Osteocyte (in vitro differentiated cells): Measurements from ENCODE around the gene COMMD3. TPM values are rescaled to one million over a fixed set of nuclear protein-coding genes. Genes with fewer than 3 reads are reported as not detected.

ENCODE experiments used
- DNase-seq: peaks from one replicate; pipeline ENCODE4 v3.0.0; 2021; ENCODE audit warnings: mixed read lengths; ENCODE audit not compliant: unreplicated experiment; ENCODE audit errors: extremely low spot score
- H3K27ac Mint-ChIP-seq: one replicate; pipeline ENCODE4 v1.8.0; 2021; ENCODE audit warnings: mild to moderate bottlenecking, mixed read lengths; ENCODE audit not compliant: unreplicated experiment
- H3K27me3 Mint-ChIP-seq: one replicate; pipeline ENCODE4 v1.8.0; 2021; ENCODE audit warnings: mixed read lengths; ENCODE audit not compliant: unreplicated experiment
- H3K36me3 Mint-ChIP-seq: one replicate; pipeline ENCODE4 v1.8.0; 2021; ENCODE audit warnings: mixed read lengths; ENCODE audit not compliant: unreplicated experiment
- H3K4me1 Mint-ChIP-seq: one replicate; pipeline ENCODE4 v1.8.0; 2021; ENCODE audit warnings: mixed read lengths; ENCODE audit not compliant: unreplicated experiment
- H3K4me3 Mint-ChIP-seq: one replicate; pipeline ENCODE4 v1.8.0; 2021; ENCODE audit warnings: mild to moderate bottlenecking, moderate library complexity, mixed read lengths; ENCODE audit not compliant: unreplicated experiment
- H3K9me3 Mint-ChIP-seq: one replicate; pipeline ENCODE4 v1.8.0; 2021; ENCODE audit warnings: mixed read lengths; ENCODE audit not compliant: unreplicated experiment
- total RNA-seq: library from RNA; stranded (reverse); gene quantifications from 2 replicates; pipeline ENCODE4 v1.2.1, GENCODE V29; 2021
- TF ChIP-seq, protein P1 (sequence below): fragments of 200-600 bp; sonication (generic); IDR thresholded peaks from 2 replicates; pipeline ENCODE4 v1.5.0; 2021; ENCODE audit warnings: antibody characterized with exemption, mild to moderate bottlenecking, moderate library complexity

Gene COMMD3
- total RNA-seq, 1 donor from 2014 or later = 69.1 TPM

DNA sequence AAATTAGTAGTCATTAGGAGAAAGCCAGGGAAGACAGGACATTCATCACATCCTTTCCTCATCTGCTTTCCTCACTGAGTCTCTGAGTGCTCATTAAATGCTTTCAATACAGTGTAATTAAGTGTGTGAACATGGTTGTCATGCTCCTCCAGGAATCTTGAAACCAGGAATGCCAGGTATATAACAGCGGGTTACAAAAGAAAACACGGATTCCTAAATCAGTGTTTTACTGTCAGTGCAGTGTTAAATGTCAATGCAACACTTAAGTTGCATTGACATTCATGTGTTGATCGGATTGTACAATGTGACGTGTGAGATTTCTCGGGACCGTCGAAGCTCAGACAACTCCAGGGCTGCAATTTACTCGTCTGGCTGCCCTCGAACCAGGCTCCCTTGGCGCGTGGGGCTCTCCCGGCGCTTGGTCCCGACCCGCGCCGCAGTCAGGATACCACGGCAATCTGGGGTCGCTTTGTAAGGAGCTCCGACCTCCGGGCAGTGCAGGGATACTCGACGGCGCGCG lies 28.7 kb downstream of the COMMD3 start:
- peaks cover 1% of the 10 kb centered on the region for H3K36me3 Mint-ChIP-seq
- H3K4me1 Mint-ChIP-seq = peaks cover 3% of the 10 kb centered on the region
- no peak for DNase-seq
- TF ChIP-seq, protein P1, sequence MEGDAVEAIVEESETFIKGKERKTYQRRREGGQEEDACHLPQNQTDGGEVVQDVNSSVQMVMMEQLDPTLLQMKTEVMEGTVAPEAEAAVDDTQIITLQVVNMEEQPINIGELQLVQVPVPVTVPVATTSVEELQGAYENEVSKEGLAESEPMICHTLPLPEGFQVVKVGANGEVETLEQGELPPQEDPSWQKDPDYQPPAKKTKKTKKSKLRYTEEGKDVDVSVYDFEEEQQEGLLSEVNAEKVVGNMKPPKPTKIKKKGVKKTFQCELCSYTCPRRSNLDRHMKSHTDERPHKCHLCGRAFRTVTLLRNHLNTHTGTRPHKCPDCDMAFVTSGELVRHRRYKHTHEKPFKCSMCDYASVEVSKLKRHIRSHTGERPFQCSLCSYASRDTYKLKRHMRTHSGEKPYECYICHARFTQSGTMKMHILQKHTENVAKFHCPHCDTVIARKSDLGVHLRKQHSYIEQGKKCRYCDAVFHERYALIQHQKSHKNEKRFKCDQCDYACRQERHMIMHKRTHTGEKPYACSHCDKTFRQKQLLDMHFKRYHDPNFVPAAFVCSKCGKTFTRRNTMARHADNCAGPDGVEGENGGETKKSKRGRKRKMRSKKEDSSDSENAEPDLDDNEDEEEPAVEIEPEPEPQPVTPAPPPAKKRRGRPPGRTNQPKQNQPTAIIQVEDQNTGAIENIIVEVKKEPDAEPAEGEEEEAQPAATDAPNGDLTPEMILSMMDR = no peak
- no peak overlapping the region for H3K4me3 Mint-ChIP-seq
- no peaks in the 10 kb centered on the region for H3K9me3 Mint-ChIP-seq
- peaks cover 77% of the 10 kb centered on the region for H3K27me3 Mint-ChIP-seq
- no peak overlapping the region for H3K27ac Mint-ChIP-seq

GRCh38 chr10:22345301-22346095 lies 29.3 kb downstream of the COMMD3 start, which contains the start of gene SPAG6:
Gene SPAG6, plus strand, starts transcription at chr10:22345496. Its CDS starts 116 bp downstream, at chr10:22345612.
- H3K9me3 Mint-ChIP-seq = no peaks in the 10 kb centered on the region
- peaks cover 76% of the 10 kb centered on the region for H3K27me3 Mint-ChIP-seq
- no peak within 1 kb of the TSS for H3K27ac Mint-ChIP-seq
- H3K4me1 Mint-ChIP-seq = no peaks in the 10 kb centered on the region
- peaks cover 1% of the 10 kb centered on the region for H3K36me3 Mint-ChIP-seq
- H3K4me3 Mint-ChIP-seq = peak within 1 kb of the TSS; percentile 35
- DNase-seq = peak; percentile 85
- TF ChIP-seq, protein P1 = no peak

DNA sequence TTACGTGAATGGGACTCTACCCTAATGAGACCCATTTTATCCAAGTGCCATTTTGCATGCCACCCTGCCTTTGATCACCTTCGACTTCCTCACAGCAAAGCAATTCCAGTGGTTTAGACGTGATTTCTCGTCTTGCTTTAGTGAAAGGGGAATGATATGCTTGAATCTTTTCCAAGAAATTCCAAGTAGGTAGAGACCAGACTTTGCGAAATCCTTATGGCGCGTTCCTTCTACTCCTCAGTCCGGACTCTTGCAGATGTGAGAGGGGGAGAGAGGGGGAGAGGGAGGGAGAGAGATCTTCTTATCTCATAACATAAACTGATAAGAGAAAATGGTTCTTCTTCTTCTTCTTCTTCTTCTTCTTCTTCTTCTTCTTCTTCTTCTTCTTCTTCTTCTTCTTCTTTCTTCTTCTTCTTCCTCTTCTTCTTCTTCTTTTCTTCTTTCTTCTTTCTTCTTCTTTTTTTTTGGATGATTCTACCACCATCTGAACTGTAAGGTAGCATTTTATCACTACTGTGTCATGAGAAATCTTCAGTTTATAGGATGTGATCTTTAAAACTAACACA lies 30.0 kb downstream of the COMMD3 start:
- Mint-ChIP-seq H3K4me3 (peak overlapping the region; percentile 35), H3K36me3 (peaks cover 1% of the 10 kb centered on the region), H3K9me3 (no peaks in the 10 kb centered on the region), H3K27ac (no peak overlapping the region), H3K4me1 (no peaks in the 10 kb centered on the region), H3K27me3 (peaks cover 82% of the 10 kb centered on the region)
- TF ChIP-seq, protein P1 = no peak
- no peak for DNase-seq

DNA sequence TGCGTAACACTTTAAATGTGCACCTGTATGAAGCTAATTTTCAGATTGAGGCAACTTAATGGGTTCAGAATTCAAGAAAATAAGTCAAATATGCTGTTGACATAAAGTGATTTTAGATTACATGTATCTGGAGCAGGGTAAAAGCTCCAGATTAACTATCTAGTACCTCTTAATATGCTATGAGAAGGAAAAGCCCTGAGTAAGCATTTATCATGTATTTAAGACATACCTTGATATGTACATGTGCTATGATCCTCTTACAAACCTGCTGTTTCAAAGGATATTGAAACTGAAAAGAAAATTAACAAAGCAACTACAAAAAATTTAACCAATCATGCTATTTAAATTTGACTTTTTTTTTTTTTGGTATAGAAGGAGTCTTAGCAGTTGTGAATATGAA lies 33.6 kb downstream of the COMMD3 start:
- Mint-ChIP-seq H3K27me3 (peaks cover 66% of the 10 kb centered on the region), H3K4me1 (no peaks in the 10 kb centered on the region), H3K4me3 (no peak overlapping the region), H3K9me3 (no peaks in the 10 kb centered on the region), H3K27ac (no peak overlapping the region), H3K36me3 (peaks cover 1% of the 10 kb centered on the region)
- DNase-seq = no peak
- TF ChIP-seq, protein P1 = no peak

DNA sequence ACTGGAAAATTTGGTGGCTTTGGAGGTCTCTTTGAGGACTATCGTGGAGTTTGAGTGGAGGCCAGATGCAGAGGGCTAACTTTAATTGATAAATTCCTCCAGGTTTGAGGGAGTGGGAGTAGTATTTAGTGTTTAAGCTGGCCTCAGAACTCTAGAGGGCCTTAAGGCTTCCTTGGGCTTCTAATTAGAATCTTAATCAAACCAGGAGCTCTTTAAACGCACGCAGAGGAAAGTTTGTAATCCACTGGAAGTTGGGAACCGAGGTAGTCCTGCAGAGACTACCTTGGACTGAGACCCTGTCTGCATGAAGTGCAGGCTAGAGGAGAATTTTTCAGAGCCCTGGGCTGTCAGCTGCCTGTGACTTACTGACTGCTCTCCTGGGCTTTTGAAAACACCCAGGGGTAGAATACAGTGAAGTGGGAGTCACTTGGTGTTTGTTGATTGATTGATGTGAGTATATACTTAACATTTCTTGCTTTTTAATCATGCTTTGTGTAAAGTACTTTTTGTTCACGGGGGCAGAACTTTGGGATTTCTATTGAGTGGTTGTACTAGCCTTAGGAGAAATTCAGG lies 35.0 kb downstream of the COMMD3 start:
- H3K4me1 Mint-ChIP-seq = no peaks in the 10 kb centered on the region
- TF ChIP-seq, protein P1 = no peak
- H3K27ac Mint-ChIP-seq = no peak overlapping the region
- no peaks in the 10 kb centered on the region for H3K9me3 Mint-ChIP-seq
- H3K27me3 Mint-ChIP-seq = peaks cover 62% of the 10 kb centered on the region
- H3K36me3 Mint-ChIP-seq = peaks cover 1% of the 10 kb centered on the region
- no peak for DNase-seq
- no peak overlapping the region for H3K4me3 Mint-ChIP-seq
